Transverse colon (tissue), 4 donors: ENCODE measurements around the gene RSPO4.

Experiments
- EP300 ChIP-seq: sonication (generic); formaldehyde crosslinking; IDR thresholded peaks from one replicate; pipeline ENCODE4 v1.6.1; 2017; ENCODE audit warnings: antibody characterized with exemption, low read depth
- POLR2A ChIP-seq: fragments of 450-650 bp; IDR thresholded peaks from one replicate; pipeline ENCODE4 v1.6.1; 2016; ENCODE audit warnings: antibody characterized with exemption, mild to moderate bottlenecking, moderate library complexity
- POLR2AphosphoS5 ChIP-seq, 3 donors: sonication (generic); formaldehyde crosslinking; IDR thresholded peaks; one replicate each; pipeline ENCODE4 v1.6.1; 2016; ENCODE audit warnings: antibody characterized with exemption in 3 of 3
- TF ChIP-seq, protein P1 (sequence below), 5 experiments: fragments of 200-600 bp in 3 of 5; fragments of 450-650 bp in 2 of 5; sonication (generic) in 3 of 5; IDR thresholded peaks; 1 replicate in 2 of 5; 2 replicates in 3 of 5; pipeline ENCODE4 v1.5.1; 2016 to 2017; ENCODE audit warnings: antibody characterized with exemption in 5 of 5, inconsistent platforms in 3 of 5, mild to moderate bottlenecking in 2 of 5, moderate library complexity in 1 of 5

DNA sequence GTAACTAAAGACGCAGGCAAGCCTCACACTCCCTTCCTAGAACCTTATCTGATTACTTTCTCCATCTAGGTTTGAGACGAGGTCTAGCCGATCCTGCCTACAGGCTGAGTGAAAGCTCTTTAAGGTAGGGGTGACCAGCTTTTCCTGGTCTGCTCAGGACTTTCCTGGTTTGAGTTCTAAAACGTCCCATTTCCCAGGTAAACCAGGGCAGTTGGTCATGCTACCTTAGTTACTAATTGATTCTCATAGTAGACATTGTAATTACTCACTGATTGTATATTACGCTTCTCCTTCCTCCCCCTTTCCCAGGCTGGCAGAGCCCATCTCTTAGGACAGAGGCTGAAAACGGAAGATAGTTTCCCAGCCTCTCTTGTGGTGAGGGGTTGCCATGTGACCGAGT is 27.9 kb upstream of the RSPO4 start:
- TF ChIP-seq POLR2A (no peak), POLR2AphosphoS5 (IDR thresholded peaks at IDR 0.05) (no peak), EP300 (no peak)
- TF ChIP-seq, protein P1, sequence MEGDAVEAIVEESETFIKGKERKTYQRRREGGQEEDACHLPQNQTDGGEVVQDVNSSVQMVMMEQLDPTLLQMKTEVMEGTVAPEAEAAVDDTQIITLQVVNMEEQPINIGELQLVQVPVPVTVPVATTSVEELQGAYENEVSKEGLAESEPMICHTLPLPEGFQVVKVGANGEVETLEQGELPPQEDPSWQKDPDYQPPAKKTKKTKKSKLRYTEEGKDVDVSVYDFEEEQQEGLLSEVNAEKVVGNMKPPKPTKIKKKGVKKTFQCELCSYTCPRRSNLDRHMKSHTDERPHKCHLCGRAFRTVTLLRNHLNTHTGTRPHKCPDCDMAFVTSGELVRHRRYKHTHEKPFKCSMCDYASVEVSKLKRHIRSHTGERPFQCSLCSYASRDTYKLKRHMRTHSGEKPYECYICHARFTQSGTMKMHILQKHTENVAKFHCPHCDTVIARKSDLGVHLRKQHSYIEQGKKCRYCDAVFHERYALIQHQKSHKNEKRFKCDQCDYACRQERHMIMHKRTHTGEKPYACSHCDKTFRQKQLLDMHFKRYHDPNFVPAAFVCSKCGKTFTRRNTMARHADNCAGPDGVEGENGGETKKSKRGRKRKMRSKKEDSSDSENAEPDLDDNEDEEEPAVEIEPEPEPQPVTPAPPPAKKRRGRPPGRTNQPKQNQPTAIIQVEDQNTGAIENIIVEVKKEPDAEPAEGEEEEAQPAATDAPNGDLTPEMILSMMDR (IDR thresholded peaks at IDR 0.05), result no peak
